K562 (cell line): Measurements from ENCODE around the gene RARRES1. TPM values are rescaled to one million over a fixed set of nuclear protein-coding genes. Genes with fewer than 3 reads are reported as not detected.

ENCODE experiments used
- ATAC-seq: fragments of 200-7000 bp; cut with Tn5 transposase; 3 replicates; pipeline ENCODE4 v1.9.1; 2020; ENCODE audit warnings: moderate library complexity
- BruUV-seq: library from RNA; stranded (reverse); fragments of 400-500 nt; replicated peaks from 2 replicates; lab custom pipeline; 2021; lab: Mats Ljungman, UMichigan
- CTCF ChIA-PET: fragments of 300-600 bp; formaldehyde crosslinking; extraction: SDS; loops from one replicate; lab custom pipeline; 2021; ENCODE audit warnings: low intra/inter-chr PET ratio; lab: Yijun Ruan, JAX
- POLR2A ChIA-PET: fragments of 300-600, 350-650 bp; sonication (Branson Sonifier 250); formaldehyde crosslinking; extraction: SDS; loops from one replicate; lab custom pipeline; 2021; ENCODE audit warnings: antibody characterized with exemption, inconsistent platforms; lab: Yijun Ruan, JAX
- DNase-seq, 4 experiments: peaks; one replicate each; pipeline versions ENCODE4 v3.0.0 to v3.0.0-alpha.2; 2011 to 2018; ENCODE audit warnings: low spot score in 3 of 4, mixed read lengths in 3 of 4; ENCODE audit errors: extremely low read depth in 1 of 4
- FAIRE-seq: peaks from 2 replicates; lab custom pipeline; 2011; peaks lifted over from hg19 to GRCh38; lab: Jason Lieb, UNC
- H2AFZ ChIP-seq: 2 replicates; pipeline ENCODE4 v1.6.0; 2011; ENCODE audit warnings: low read depth, low read length, control low read depth, inconsistent platforms
- H3K27ac ChIP-seq: fragments of 200-600 bp; 3 replicates; pipeline ENCODE4 v1.8.0; 2011; ENCODE audit warnings: low read depth, mild to moderate bottlenecking, control low read depth, inconsistent platforms, low read length, moderate library complexity, mixed read lengths; ENCODE audit errors: extremely low read depth
- H3K27me3 ChIP-seq, 2 experiments: fragments of 300-600 bp in 1 of 2; 2 replicates in 1 of 2; 3 replicates in 1 of 2; pipeline versions ENCODE4 v1.6.0 to v1.8.0; 2011; ENCODE audit warnings: inconsistent platforms in 2 of 2, low read length in 2 of 2, mild to moderate bottlenecking in 1 of 2, mixed read lengths in 1 of 2, moderate library complexity in 1 of 2; ENCODE audit not compliant: control insufficient read depth in 2 of 2, insufficient read depth in 2 of 2
- H3K36me3 ChIP-seq: fragments of 300-600 bp; 3 replicates; pipeline ENCODE4 v1.8.0; 2011; ENCODE audit warnings: mild to moderate bottlenecking, low read length, inconsistent platforms; ENCODE audit not compliant: control insufficient read depth, insufficient read depth
- H3K4me1 ChIP-seq, 2 experiments: fragments of 200-600 bp in 1 of 2; replicated peaks in 1 of 2; 2 replicates in 1 of 2; 3 replicates in 1 of 2; pipeline versions ENCODE4 v1.5.1 to v1.8.0; 2011; ENCODE audit warnings: inconsistent platforms in 2 of 2, low read length in 2 of 2, mild to moderate bottlenecking in 1 of 2, mixed read lengths in 1 of 2, moderate library complexity in 1 of 2; ENCODE audit not compliant: control insufficient read depth in 2 of 2, insufficient read depth in 2 of 2
- H3K4me2 ChIP-seq: 2 replicates; pipeline ENCODE4 v1.6.1; 2011; ENCODE audit warnings: low read length, control low read depth, inconsistent platforms, mixed read lengths; ENCODE audit not compliant: insufficient read depth
- H3K4me3 ChIP-seq: fragments of 200-600 bp; sonication (generic), shearing (Covaris generic); 2 replicates; pipeline ENCODE4 v1.5.1; 2016; ENCODE audit warnings: control low read depth, inconsistent platforms
- H3K79me2 ChIP-seq: fragments of 200-600 bp; 3 replicates; pipeline ENCODE4 v1.8.0; 2011; ENCODE audit warnings: low read length, inconsistent platforms; ENCODE audit not compliant: control insufficient read depth, insufficient read depth
- H3K9ac ChIP-seq, 2 experiments: 2 replicates each; pipeline versions ENCODE4 v1.6.0 to v1.6.1; 2011; ENCODE audit warnings: low read depth in 2 of 2, low read length in 2 of 2, control low read depth in 1 of 2, inconsistent platforms in 1 of 2, mild to moderate bottlenecking in 1 of 2, mixed read lengths in 1 of 2; ENCODE audit not compliant: insufficient read depth in 1 of 2
- H3K9me1 ChIP-seq: one replicate; pipeline ENCODE4 v1.6.0; 2011; ENCODE audit warnings: inconsistent platforms, mild to moderate bottlenecking, low read length, moderate library complexity; ENCODE audit not compliant: control insufficient read depth, insufficient read depth
- H3K9me3 ChIP-seq: replicated peaks from 2 replicates; pipeline ENCODE4 v1.5.1; 2011; ENCODE audit warnings: low read depth, low read length, inconsistent platforms; ENCODE audit not compliant: control insufficient read depth, insufficient read depth
- H4K20me1 ChIP-seq: replicated peaks from 2 replicates; pipeline ENCODE4 v1.6.1; 2011; ENCODE audit warnings: low read length, inconsistent platforms, mixed read lengths; ENCODE audit not compliant: control insufficient read depth, insufficient read depth
- CBX1 ChIP-seq: sonication (generic); IDR thresholded peaks from 2 replicates; pipeline ENCODE4 v1.6.1; 2016; ENCODE audit warnings: antibody characterized with exemption, low read depth, mild to moderate bottlenecking
- DPF2 ChIP-seq: fragments of 450-650 bp; IDR thresholded peaks from 2 replicates; pipeline ENCODE4 v1.6.1; 2016
- HNRNPK ChIP-seq: fragments of 200-400 bp; formaldehyde crosslinking; IDR thresholded peaks from one replicate; pipeline ENCODE4 v1.6.1; 2018; ENCODE audit warnings: mild to moderate bottlenecking, low read depth, low read length; ENCODE audit not compliant: poor library complexity, severe bottlenecking
- LCOR ChIP-seq: sonication (generic); formaldehyde crosslinking; IDR thresholded peaks from 2 replicates; pipeline ENCODE4 v1.8.0; 2022; ENCODE audit warnings: mild to moderate bottlenecking, missing genetic modification reagents
- POLR2B ChIP-seq: fragments of 450-650 bp; IDR thresholded peaks from 2 replicates; pipeline ENCODE4 v1.6.1; 2018; ENCODE audit warnings: low read depth; ENCODE audit not compliant: partially characterized antibody
- TAF1 ChIP-seq: IDR thresholded peaks from 2 replicates; pipeline ENCODE4 v1.6.1; 2011; ENCODE audit warnings: mild to moderate bottlenecking, low read length, moderate library complexity; ENCODE audit not compliant: insufficient read depth, control insufficient read depth, severe bottlenecking; ENCODE audit errors: extremely low read depth
- ZEB2 ChIP-seq: fragments of 450-650 bp; IDR thresholded peaks from 2 replicates; pipeline ENCODE4 v1.6.1; 2016
- ZNF174 ChIP-seq: fragments of 250-450 bp; sonication (Bioruptor Pico); IDR thresholded peaks from 2 replicates; pipeline ENCODE4 v1.4.0; 2020; ENCODE audit warnings: mild to moderate bottlenecking
- WGBS: fragments of 100-300 bp; shearing (Covaris generic); methylation state at CpG from one replicate; pipeline ENCODE4 v1.1.6; 2016; ENCODE audit warnings: low coverage, mixed read lengths; ENCODE audit not compliant: insufficient coverage; ENCODE audit errors: missing lambda C conversion rate; 5-methylcytosine and 5-hydroxymethylcytosine counted together
- in situ Hi-C: fragments of 300-500 bp; cut with MboI; formaldehyde crosslinking; loops from 4 replicates; pipeline ENCODE4 v1.15.0; 2018; ENCODE audit warnings: inconsistent platforms, mixed read lengths
- intact Hi-C: fragments of 100-400 bp; cut with micrococcal nuclease; formaldehyde crosslinking; loops from 2 replicates; pipeline ENCODE4 v1.14.2; 2022
- polyA plus RNA-seq, 8 experiments: library from polyadenylated mRNA; depleted of rRNA in 4 of 8; stranded (reverse) in 5 of 8; unstranded in 3 of 8; fragments of >200 nt; fragmentation: Nextera tagmentation in 2 of 8; fragmentation: Illumina TruSeq in 1 of 8; extraction: Ambion mirVana in 2 of 8; extraction: Trizol in 1 of 8; gene quantifications; 2 replicates each; pipeline versions ENCODE4 v1.2.1 to v1.2.3, GENCODE V29; 2011 to 2014; ENCODE audit warnings: inconsistent platforms in 1 of 8, missing spikeins in 1 of 8
- total RNA-seq, 7 experiments: library from RNA; depleted of rRNA in 6 of 7; stranded (reverse); fragments of >200 nt in 6 of 7; fragmentation: Illumina TruSeq in 2 of 7; extraction: Trizol in 2 of 7; gene quantifications; 2 replicates each; pipeline versions ENCODE4 v1.2.1 to v1.2.3, GENCODE V29; 2011 to 2021; ENCODE audit warnings: low replicate concordance in 1 of 7

RARRES1 gene
- total and polyA plus RNA-seq, 9 of the 15 experiments (the other 6 are each of a cell fraction or from before 2014, with no cell fraction given): not detected

- TF ChIP-seq LCOR (CRISPR knock-in tag) (no peak), ZEB2 (no peak), POLR2B (no peak), HNRNPK (no peak)
These were observed 79.8 kb downstream of the RARRES1 start (continued) for GRCh38 chr3:158652463-158652862.

- ChIA-PET CTCF (interaction anchor here (0.6 kb wide), 1 partner anchor 1447 kb away, joined by 3 read pairs; no protein-coding TSS in a partner anchor), POLR2A (interaction anchor here (0.7 kb wide), 1 partner anchor 80 kb away, joined by 3 read pairs; the partner anchor contains the start of gene MLF1)
- no peak overlapping the region for H2AFZ ChIP-seq
- no peak overlapping the region for H3K9ac ChIP-seq
- H3K9me3 ChIP-seq: no peaks in the 10 kb centered on the region
- peaks cover 0 to 5% of the 10 kb centered on the region in 2 experiments; a peak in 1 of 5 replicates for H3K4me1 ChIP-seq
- no peaks in the 10 kb centered on the region for H4K20me1 ChIP-seq
- no peak overlapping the region for H3K27ac ChIP-seq
- intact Hi-C loops (no loop called here), in situ Hi-C loops (no loop called here)
- H3K4me2 ChIP-seq: no peak overlapping the region
- no peaks in the 10 kb centered on the region for H3K9me1 ChIP-seq
- ATAC-seq (no peak), FAIRE-seq (no peak), DNase-seq (no peak)
- peaks cover 25% of the 10 kb centered on the region for H3K79me2 ChIP-seq
- TF ChIP-seq ZNF174 (CRISPR knock-in tag): no peak
- no peak for TF ChIP-seq HNRNPK
- no peak for TF ChIP-seq DPF2
- no peak for TF ChIP-seq CBX1
- TF ChIP-seq TAF1: no peak
- no TSS peak for BruUV-seq
- WGBS: 97% methylated on average over 2 of the region's 2 CpGs
- H3K36me3 ChIP-seq: peaks cover 85% of the 10 kb centered on the region
- no peaks in the 10 kb centered on the region for H3K27me3 ChIP-seq
- no peak overlapping the region for H3K4me3 ChIP-seq
These were observed 81.1 kb downstream of the RARRES1 start for GRCh38 chr3:158651192-158651591.
